ENCODE measurements around the gene RABAC1.

The RABAC1 gene

DNA sequence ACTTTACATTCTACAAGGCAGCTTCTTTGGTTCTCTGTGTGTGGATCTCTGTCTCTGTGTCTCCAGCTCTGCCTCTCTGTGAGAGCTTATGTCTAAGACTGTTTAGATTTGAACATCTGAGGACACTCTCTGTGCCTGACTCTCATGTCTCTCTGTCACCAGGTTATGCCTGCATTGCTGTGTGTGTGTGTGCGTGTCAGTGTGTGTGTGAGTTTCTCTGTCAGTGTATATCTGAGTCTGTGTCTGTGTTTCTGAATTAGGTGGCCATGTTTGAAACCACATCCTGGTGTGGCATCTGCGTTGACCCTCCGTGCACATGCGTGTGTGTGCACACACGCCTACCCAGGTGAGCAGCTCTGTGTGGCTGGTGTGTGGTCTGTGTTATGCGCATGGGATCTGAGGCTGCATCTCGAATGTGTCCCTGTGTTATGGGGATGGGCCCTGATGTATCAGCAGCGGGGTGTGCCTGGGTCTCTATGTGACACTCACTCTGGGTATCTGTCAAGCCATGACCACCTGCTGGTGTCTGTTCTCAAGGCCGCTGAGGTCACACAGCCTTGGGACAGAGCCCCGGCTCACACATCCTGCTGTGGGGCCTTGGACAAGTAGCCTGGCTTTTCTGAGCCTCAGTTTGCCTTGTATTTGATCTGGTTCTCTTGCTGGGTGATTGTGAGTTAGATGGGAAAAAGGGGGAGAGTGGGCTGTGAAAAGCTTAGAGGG is 28.2 kb upstream of the RABAC1 start:
- H3K4me3 ChIP-seq (replicated peaks in 1 of 2; ENCODE audit: low read depth in 2 of 2, low read length in 2 of 2): no peak overlapping the region
- no peak for DNase-seq (ENCODE audit: low read depth in 2 of 2)
- TF ChIP-seq CTCF (IDR thresholded peaks at IDR 0.05; ENCODE audit: low read depth, low read length): no peak

DNA sequence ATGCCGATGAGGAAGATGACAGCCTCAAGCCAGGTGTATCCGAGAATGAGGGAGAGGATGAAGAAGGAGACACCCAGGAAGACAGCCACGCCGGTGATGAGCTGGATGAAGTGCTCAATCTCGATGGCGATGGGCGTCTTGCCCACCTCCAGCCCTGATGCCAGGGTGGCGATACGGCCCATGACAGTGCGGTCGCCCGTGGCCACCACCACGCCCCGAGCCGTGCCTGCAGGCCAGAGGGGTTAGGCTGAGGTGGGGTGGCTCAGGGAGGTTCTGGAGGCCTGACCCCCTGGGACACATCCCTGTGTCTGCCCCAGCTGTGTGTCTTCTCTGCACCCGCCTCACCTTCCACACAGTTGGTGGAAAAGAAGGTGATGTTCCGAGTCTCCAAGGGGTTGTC is 25.8 kb upstream of the RABAC1 start:
- no peak for DNase-seq (ENCODE audit: low read depth in 2 of 2)
- no peak overlapping the region for H3K4me3 ChIP-seq (replicated peaks in 1 of 2; ENCODE audit: low read depth in 2 of 2, low read length in 2 of 2)
- TF ChIP-seq CTCF (IDR thresholded peaks at IDR 0.05; ENCODE audit: low read depth, low read length): no peak

GRCh38 chr19:41981724-41982123 is 22.6 kb upstream of the RABAC1 start:
- no peak for TF ChIP-seq CTCF (IDR thresholded peaks at IDR 0.05; ENCODE audit: low read depth, low read length)
- H3K4me3 ChIP-seq (replicated peaks in 1 of 2; ENCODE audit: low read depth in 2 of 2, low read length in 2 of 2): no peak overlapping the region
- DNase-seq (ENCODE audit: low read depth in 2 of 2): no peak

DNA sequence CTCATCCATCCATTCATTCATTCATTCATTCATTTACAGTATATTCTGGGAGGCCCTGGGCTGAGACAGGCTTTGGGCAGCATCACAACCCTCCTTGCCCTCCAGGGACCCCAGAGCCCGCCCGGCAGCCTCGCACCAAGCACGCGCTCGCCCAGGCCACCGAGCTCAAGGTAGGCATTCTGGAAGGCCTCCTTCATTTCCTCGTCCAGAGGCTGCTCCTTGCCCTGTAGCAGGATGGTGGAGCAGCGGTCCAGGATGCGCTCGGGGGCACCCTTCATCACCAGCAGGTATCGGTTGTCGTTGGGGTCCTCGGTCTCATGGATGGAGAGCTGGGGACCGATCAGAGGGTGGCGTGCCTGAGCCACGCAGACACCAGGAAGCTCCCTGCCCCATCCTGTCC is 19.3 kb upstream of the RABAC1 start:
- DNase-seq (ENCODE audit: low read depth in 2 of 2): no peak
- no peak for TF ChIP-seq CTCF (IDR thresholded peaks at IDR 0.05; ENCODE audit: low read depth, low read length)
- H3K4me3 ChIP-seq (replicated peaks in 1 of 2; ENCODE audit: low read depth in 2 of 2, low read length in 2 of 2): no peak overlapping the region

GRCh38 chr19:41977916-41978315 is 18.8 kb upstream of the RABAC1 start:
- DNase-seq (ENCODE audit: low read depth in 2 of 2): no peak
- no peak overlapping the region for H3K4me3 ChIP-seq (replicated peaks in 1 of 2; ENCODE audit: low read depth in 2 of 2, low read length in 2 of 2)
- TF ChIP-seq CTCF (IDR thresholded peaks at IDR 0.05; ENCODE audit: low read depth, low read length): no peak

GRCh38 chr19:41974652-41975051 is 15.5 kb upstream of the RABAC1 start:
- no peak for DNase-seq (ENCODE audit: low read depth in 2 of 2)
- TF ChIP-seq CTCF (IDR thresholded peaks at IDR 0.05; ENCODE audit: low read depth, low read length): no peak

DNA sequence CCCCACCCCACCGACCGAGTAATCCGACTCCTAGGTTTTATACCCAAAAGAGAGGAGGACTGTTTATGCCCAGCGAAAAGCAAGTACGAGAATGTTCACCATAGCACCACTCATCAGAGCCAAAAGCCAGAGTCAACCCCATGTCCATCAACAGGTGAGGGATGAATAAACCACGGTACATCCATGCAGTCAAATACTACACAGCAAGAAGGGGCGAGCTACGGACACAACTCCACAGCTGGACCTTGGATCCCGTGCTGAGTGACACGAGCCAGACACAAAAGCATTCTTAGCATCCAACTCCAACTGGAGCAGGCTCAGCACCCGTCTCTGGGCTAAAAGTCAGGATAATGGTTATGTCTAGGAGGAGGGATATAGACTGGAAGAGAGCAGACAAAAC is 12.2 kb upstream of the RABAC1 start:
- no peak overlapping the region for H3K4me3 ChIP-seq (replicated peaks in 1 of 2; ENCODE audit: low read depth in 2 of 2, low read length in 2 of 2)
- DNase-seq (ENCODE audit: low read depth in 2 of 2): no peak
- no peak for TF ChIP-seq CTCF (IDR thresholded peaks at IDR 0.05; ENCODE audit: low read depth, low read length)

More at GRCh38 chr19:41974652-41975051, 15.5 kb upstream of the RABAC1 start:
- no peak overlapping the region for H3K4me3 ChIP-seq (replicated peaks in 1 of 2; ENCODE audit: low read depth in 2 of 2, low read length in 2 of 2)

All from cardiac fibroblast (primary cell).